NCI-H1105 treated with DMSO at 0.1 percent for 48 hours (cell line): ENCODE data around the gene NR1D1.

Experiments used
- DNase-seq: peaks from one replicate; lab custom pipeline; 2025; lab: John Stamatoyannopoulos, UW

The NR1D1 gene

DNA sequence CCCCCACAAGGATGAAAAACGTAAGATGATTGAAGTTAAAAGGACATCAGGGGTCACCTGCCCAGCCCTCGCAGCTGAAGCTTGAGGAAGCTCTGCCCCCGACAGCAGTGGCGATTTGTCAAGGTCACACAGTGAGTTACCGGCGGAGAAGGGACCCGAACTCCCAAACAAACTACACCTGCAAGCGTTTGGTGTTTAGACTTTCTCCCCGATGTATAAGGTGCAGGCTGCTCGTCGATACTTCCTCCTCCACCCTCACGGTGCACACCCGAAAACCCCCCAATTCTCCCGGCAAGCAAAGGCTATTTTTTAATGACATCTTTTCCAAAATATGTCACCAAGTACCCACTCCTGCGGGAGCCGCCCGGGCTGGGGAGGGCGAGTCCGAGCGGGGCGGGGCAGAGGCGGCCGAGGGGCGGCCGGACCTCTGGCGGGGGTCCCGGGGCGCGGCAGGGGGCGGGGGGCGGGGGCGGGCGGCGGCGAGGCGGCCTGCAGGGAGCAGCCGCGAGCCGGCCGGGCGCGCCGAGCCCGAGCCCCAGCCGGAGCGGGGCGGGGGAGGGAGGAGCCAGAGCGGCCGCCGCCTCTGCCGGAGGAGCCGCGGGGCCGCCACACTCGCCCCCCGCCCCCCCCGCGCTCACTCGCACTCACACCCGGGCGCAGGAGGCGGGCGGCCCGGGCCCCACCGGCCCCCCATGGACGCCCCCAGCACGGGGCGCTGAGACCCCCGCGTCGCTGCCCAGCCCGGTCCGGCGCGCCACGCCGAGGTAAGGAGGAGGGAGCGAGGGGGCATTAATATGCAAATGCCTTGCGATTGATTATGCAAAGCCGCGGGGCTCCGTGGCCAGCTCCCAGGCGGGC lies 37.8 kb downstream of the NR1D1 start, which contains the start of gene THRA:
TSS of gene THRA (plus strand) at position 637 of the 858 bp plus-strand sequence. CDS start 11,524 bp downstream, outside the sequence.
- DNase-seq, result peak; percentile 31

DNA sequence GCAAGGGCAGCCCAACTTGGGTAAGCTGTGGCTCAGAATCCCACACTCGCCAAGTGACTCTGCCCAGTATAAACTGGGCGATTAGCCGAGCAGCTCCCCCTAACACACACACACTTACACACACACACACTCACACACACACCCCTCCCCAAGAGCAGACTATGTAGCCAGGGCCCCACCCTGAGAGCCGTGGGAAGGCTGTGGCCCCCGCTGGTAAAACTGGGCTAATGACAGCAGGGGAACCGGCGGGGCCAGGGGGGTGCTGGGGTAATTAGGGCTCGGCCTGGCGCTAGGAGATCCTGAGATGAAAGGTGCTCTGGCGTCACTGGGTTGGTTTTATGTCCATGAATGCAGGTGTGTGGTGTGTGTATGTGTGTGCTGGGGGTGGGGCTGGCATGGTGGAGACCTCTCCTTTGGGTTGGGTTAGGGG lies 38.8 kb downstream of the NR1D1 start:
- DNase-seq, result no peak

DNA sequence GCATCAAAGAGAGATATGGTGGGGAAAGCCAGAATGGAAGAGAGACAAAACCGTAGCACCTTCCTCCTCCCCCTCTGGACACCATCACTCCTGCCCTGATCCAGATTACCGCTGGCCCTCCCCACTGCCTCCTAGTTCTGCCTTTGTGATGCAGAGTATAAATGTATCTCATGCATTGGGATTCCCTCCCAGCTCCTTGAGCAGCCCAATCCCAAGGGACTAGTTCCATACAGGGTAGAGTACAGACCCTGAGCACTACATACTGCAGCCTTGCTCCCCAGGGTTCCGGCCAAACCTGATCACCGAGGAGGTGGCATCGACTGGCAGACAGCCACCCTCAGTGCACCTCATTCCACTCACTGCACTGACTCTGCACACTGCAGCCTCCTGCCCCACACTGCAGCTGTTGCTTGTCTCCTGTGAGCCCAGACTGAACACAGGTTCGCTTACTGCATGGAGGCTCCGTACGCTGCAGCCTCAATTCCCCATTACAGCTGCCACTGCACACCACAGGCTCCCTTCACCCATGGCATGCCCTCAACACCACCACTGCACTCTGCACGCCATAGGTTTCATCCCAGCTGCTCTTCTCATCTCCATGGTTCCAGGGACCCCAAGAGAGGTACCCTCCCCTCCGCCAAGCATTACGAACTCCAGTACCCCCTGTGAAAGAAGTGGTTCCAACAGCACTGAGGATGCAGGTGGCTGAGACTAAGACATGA lies 39.3 kb downstream of the NR1D1 start:
- no peak for DNase-seq

DNA sequence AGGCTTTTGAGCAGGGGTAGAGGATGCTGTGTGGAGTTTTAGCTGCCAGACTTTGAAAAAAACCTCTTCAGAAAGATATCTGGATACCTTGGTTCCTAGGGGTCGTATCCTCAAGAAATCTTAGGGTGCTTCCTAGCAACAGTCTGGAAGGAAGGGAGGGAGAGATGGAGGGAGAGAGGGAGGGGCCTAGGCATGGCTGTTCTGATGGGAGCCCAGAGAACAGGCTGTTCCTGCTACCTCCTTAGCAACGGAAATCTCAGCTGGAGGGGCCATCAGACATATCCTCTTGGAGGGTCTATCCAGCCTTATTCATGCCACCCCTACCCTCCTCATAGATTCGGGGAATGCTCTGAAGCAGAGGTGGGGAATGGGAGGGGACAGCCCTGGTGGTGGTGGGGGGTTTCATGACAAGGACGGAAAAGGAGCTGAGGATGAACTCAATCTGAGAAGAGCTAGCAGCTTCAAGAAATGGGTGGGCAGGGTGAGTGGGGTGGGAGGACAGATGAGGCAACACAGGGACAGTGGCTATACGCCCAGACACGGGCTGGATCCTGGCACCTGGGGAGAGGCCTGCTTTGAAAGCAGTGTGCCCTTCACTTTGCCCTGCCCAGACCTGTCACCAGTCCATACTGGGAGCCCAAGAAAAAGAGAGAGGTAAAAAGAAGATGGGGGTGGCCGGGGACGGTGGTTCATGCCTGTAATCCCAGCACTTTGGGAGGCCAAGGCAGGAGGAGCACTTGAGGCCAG lies 40.5 kb downstream of the NR1D1 start:
- no peak for DNase-seq

DNA sequence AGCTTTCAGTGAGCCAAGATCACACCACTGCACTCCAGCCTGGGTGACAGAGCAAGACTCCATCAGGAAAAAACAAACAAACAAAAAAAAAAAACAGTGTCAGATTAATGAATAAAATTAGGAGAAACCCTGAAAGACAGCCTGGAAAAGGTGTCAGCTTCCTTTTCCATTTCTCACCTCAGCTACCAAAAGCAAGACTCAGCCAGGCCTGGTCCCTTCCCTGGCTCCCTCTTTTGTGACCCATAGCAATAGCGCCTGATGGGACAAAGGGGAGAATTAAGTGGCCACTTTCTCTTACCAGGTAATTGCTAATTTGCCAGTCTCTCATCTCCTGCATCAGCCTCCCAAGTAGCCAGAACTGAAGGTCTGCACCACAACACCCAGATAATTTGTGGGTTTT lies 41.5 kb downstream of the NR1D1 start:
- no peak for DNase-seq

DNA sequence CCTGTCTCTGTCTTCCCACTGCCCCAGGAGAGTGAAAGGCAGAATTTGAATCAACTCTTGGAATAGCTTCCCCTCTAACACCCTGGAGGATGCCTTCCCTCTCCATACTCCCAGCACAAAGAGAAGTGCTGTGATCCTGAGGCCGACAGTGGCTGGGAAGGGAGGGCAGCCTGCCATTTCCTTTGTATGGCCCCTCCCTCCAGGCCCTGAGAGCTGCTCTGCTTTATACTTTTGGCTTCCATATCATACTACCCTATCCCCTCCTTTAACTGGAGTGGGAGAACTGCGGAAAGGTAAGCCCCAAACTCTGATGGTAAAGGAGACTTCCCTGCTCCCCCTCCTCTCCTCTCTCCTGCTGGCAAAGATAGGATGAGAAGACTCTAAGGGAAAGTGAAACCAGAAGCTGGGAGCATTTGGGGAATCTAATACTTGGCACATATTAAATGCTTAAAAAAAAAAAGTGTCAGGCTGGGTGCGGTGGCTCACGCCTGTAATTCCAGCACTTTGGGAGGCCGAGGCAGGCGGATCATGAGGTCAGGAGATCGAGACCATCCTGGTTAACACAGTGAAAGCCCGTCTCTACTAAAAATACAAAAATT lies 42.1 kb downstream of the NR1D1 start:
- no peak for DNase-seq

DNA sequence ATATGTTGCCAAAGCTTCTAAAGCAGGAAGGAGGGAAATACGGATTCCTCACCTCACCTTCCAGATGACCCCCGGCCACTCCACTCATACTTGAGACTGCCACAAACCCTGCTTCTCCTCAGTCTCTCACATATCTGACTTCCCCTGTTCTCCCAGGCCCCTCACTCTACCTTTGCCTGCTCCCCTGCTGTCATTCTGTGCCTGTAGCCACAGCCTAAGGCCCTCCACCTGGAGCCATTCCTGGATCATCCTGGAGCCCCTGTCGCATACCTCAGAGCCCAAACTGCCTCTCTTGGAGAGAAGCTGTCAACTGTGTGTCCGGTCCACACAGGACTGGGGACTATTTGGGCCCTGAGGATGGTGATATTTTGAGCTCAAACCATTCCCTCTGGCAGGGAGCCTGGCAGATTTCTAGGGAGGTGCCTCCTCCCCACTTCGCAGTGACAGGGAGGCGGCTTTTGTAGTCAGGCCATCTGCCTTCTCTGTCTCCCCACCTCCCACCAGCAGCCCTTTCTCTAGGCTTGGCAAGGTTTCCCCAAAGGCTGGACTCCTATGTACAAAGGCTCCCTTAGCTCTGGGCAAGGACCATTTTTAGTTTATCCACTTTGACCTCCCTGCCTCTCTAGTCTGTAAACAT lies 43.9 kb downstream of the NR1D1 start:
- DNase-seq, result no peak
